HG02588 (cell line): ENCODE data around the gene NAGPA.

Experiments used
- ATAC-seq: cut with Tn5 transposase; IDR thresholded peaks from one replicate; pipeline ENCODE4 v1.9.1; 2021; ENCODE audit warnings: mild to moderate bottlenecking, moderate library complexity; ENCODE audit not compliant: unreplicated experiment

NAGPA gene

GRCh38 chr16:5030251-5030870 is 3.4 kb downstream of the NAGPA start:
- ATAC-seq = no peak

DNA sequence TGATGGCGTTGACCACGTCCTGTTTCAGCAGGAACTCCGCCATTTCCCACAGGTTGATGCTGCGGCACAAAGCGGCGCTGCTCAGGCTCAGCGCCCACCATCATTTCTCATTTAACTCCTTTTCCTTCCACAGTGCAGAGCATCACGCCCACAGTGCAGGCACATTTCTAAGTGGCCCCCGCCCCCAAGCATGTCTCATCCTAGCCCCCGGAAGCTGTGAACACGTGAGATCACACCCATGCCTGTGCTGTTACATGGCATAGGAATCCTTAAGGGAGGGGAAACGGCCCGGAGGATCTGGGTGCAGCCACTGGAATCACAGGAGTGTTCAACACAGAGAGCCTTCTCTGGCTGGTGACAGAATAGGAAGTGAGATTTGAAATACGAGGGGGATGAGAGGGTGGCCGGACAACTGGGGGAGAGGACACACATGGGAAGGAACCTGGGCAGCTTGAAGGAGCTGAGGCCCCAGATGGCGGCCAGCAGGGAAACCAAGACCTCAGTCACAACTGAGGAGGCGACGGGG is 4.7 kb downstream of the NAGPA start:
- ATAC-seq = no peak

GRCh38 chr16:5027575-5028235 is 6.0 kb downstream of the NAGPA start:
- no peak for ATAC-seq

- ATAC-seq = no peak
These were observed 6.6 kb downstream of the NAGPA start for GRCh38 chr16:5027086-5027485.

DNA sequence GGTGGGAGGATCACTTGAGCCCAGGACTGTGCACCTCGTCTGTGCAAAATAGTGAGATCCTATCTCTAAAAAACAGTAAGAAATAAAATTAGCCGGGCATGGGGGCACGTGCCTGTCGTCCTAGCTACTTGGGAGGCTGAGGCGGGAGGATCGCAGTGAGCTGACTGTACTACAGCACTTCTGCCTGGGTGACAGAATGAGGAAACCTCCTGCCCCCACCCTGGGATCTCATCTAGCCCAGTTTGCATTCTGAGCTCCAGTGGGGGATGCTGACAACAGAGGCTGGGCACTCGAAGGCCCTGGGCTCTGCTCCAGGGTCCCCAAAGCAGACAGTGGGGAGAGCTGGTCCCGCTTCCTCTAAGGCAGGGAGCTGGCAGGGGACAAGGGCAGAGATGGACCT is 7.1 kb downstream of the NAGPA start:
- ATAC-seq = no peak

GRCh38 chr16:5025171-5025632 is 8.5 kb downstream of the NAGPA start:
- ATAC-seq = no peak

DNA sequence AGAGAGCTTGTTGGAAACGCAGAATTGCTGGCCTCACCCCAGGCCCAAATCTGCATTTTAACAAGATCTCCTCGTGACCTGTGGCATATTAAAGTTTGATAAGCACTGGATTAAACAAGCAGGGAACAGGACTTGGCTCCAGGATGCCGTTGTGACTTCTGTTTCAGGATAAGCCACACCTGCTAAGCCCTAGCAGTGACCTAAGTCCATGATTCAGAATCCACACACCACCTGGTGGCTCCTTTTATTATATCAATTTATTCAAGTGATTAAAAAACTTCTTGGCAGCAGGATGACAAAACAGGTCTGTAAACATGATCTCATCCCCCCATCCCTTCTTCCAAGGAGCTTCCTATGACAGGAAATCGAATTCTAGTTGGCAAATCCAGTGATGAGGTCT is 9.1 kb downstream of the NAGPA start:
- no peak for ATAC-seq

- ATAC-seq = no peak
These were observed 11.2 kb downstream of the NAGPA start for GRCh38 chr16:5022521-5022920.

- ATAC-seq = no peak
These were observed 13.2 kb downstream of the NAGPA start for GRCh38 chr16:5020551-5020950.

- no peak for ATAC-seq
These were observed 14.0 kb downstream of the NAGPA start for GRCh38 chr16:5019775-5020174.

- no peak for ATAC-seq
These were observed 14.9 kb downstream of the NAGPA start for GRCh38 chr16:5018793-5019192.

- no peak for ATAC-seq
These were observed 16.1 kb downstream of the NAGPA start for GRCh38 chr16:5017678-5017969.

DNA sequence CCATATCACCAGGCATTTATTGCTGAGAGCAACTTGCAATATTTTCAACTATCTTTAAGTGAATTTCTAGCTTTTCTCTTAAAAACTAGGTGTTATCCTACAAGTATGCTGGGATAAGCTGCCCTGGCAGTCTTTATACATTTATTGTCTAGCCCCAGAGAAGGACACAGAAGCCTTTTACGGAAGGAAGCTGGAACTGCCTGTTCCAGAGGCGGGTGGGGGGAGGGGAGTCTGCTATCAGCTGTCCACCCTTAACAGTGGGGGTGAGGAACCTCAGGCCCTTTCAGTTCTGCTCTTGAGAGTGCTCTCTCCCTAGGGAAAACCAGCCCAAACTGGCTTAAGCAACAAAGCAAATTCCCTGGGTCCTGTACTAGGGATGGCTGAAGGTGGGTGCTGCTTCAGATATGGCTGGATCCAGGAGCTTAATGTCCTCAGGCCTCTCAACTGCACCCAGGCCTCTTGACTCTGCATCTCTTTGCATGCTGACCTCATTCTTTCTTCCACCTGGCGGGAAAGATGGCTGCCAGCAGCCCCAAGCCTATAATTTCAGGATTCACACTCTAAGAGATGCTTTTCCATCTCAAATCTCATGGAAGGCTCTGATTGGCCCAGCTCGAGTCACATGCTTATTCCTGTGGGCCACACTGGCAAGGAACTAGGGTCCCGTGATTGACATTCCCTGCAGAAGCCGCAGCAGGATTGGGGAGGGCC is 16.6 kb downstream of the NAGPA start:
- no peak for ATAC-seq

GRCh38 chr16:5015887-5016286 is 17.8 kb downstream of the NAGPA start:
- ATAC-seq = no peak

GRCh38 chr16:5015351-5015750 is 18.4 kb downstream of the NAGPA start:
- ATAC-seq = no peak

- ATAC-seq = no peak
These were observed 20.8 kb downstream of the NAGPA start for GRCh38 chr16:5012887-5013286.

DNA sequence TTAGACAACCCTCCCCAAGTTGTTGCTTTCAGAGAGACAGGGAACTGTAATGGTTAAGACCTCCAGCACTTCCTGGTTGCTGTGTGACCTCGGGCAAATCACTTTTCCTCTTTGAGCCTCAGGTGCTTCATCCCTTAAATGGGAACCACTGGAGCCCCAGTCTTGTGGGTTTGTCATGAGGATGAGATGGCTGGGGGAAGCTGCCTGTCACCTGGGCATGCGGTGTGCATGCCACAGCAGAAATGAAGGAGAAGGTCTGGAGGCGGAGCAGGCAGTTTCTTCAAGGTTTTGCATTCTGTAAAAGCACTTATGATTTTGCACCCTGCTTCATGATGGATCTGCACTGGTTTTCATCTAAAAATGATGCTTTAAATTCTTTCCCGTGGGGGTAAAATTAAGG is 22.1 kb downstream of the NAGPA start:
- ATAC-seq = no peak

GRCh38 chr16:5010576-5011329 is 23.0 kb downstream of the NAGPA start:
- no peak for ATAC-seq

- ATAC-seq = no peak
These were observed 25.4 kb downstream of the NAGPA start for GRCh38 chr16:5008311-5008731.

- ATAC-seq = no peak
These were observed 26.5 kb downstream of the NAGPA start for GRCh38 chr16:5007256-5007655.
